Nephron (organoid): ENCODE data around the gene OR10H1.

Experiments
- H3K27ac Mint-ChIP-seq, 3 experiments: 2 replicates each; pipeline ENCODE4 v1.8.0; 2020; ENCODE audit warnings: mixed read lengths in 3 of 3, mild to moderate bottlenecking in 2 of 3, moderate library complexity in 1 of 3
- H3K27me3 Mint-ChIP-seq: 2 replicates; pipeline ENCODE4 v1.8.0; 2021; ENCODE audit warnings: low read depth, mild to moderate bottlenecking, moderate library complexity, mixed read lengths
- H3K36me3 Mint-ChIP-seq: 2 replicates; pipeline ENCODE4 v1.8.0; 2020; ENCODE audit warnings: low read depth, mixed read lengths
- H3K4me1 Mint-ChIP-seq: 2 replicates; pipeline ENCODE4 v1.8.0; 2020; ENCODE audit warnings: mixed read lengths
- H3K4me3 Mint-ChIP-seq, 3 experiments: 2 replicates each; pipeline ENCODE4 v1.8.0; 2020; ENCODE audit warnings: mild to moderate bottlenecking in 3 of 3, mixed read lengths in 3 of 3, moderate library complexity in 2 of 3
- H3K9me3 Mint-ChIP-seq: 2 replicates; pipeline ENCODE4 v1.8.0; 2020; ENCODE audit warnings: mixed read lengths
- TF ChIP-seq, protein P1 (sequence below), 3 experiments: fragments of 200-600 bp; sonication (generic); IDR thresholded peaks; one replicate each; pipeline ENCODE4 v1.5.0; 2021; ENCODE audit warnings: antibody characterized with exemption in 3 of 3; ENCODE audit not compliant: unreplicated experiment in 3 of 3

OR10H1 gene, protein sequence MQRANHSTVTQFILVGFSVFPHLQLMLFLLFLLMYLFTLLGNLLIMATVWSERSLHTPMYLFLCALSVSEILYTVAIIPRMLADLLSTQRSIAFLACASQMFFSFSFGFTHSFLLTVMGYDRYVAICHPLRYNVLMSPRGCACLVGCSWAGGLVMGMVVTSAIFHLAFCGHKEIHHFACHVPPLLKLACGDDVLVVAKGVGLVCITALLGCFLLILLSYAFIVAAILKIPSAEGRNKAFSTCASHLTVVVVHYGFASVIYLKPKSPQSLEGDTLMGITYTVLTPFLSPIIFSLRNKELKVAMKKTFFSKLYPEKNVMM

DNA sequence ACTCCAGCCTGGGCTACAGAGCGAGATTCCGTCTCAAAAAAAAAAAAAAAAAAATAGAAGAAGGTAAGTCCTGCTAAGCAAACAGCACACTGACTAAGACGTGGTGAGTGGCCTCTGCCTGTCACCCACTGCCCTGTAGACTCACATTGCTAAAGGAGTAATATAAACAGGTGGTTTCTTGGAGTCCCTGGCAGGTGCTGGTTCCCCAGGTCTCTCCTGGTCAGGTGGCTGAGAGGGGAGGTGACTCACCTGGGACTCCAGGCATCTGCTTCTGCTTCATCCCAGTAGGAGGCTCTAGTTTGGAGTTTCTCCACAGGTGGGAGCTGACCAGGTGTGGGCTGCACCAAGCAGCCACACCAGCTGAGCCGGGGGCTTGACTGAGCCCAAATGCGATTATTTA, at the start of gene OR10H1:
Gene OR10H1, minus strand, starts transcription at position 359 of the 400 bp plus-strand sequence. CDS start 7,627 bp downstream, outside the sequence.
- H3K9me3 Mint-ChIP-seq: peaks cover 38% of the 10 kb centered on the region
- H3K4me1 Mint-ChIP-seq: no peaks in the 10 kb centered on the region
- H3K36me3 Mint-ChIP-seq: no peaks in the 10 kb centered on the region
- TF ChIP-seq, protein P1, sequence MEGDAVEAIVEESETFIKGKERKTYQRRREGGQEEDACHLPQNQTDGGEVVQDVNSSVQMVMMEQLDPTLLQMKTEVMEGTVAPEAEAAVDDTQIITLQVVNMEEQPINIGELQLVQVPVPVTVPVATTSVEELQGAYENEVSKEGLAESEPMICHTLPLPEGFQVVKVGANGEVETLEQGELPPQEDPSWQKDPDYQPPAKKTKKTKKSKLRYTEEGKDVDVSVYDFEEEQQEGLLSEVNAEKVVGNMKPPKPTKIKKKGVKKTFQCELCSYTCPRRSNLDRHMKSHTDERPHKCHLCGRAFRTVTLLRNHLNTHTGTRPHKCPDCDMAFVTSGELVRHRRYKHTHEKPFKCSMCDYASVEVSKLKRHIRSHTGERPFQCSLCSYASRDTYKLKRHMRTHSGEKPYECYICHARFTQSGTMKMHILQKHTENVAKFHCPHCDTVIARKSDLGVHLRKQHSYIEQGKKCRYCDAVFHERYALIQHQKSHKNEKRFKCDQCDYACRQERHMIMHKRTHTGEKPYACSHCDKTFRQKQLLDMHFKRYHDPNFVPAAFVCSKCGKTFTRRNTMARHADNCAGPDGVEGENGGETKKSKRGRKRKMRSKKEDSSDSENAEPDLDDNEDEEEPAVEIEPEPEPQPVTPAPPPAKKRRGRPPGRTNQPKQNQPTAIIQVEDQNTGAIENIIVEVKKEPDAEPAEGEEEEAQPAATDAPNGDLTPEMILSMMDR (IDR thresholded peaks at IDR 0.05; ENCODE audit: unreplicated experiment in 3 of 3): no peak
- H3K4me3 Mint-ChIP-seq: no peak within 1 kb of the TSS
- no peaks in the 10 kb centered on the region for H3K27me3 Mint-ChIP-seq
- H3K27ac Mint-ChIP-seq: no peak within 1 kb of the TSS

DNA sequence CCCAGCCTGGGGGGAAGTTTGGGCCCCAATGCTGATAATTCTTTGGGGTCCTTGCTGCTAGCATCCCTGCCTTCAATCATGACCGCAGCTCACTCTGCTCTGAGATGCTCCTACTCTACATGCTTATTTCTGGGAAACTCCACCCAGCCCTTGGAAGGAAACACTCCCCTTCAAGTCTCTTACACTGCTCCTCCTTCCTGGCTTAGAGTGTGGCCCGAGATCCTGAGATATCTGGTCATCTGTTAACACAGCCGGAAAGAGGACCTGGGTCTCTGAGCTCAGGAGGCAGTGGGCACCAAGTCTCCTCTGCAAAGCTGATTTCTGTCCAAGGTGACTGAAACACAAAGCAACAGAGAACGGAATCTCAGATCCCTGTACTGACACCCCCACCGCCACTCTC, 49.4 kb upstream of the OR10H1 start:
- no peaks in the 10 kb centered on the region for H3K36me3 Mint-ChIP-seq

DNA sequence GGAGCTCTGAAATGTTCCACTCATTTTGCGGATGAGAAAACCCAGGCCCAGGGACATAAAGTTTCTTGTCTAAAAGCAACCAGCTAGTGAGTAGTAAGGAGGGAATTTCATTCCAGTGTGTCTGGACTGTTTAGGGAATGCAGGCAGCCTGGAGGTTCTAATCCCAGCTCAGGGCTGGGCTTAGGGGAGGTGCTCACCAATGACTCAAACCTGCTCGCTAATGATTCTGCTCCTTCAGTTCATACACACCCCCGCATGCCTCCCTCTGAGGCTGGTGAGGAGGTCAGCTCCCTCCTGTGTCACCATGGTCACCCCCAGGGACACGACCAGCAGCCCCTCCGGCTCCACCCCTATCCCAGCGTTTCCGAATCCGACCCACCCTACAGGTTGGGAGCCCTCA, 47.8 kb upstream of the OR10H1 start:
- TF ChIP-seq, protein P1 (IDR thresholded peaks at IDR 0.05; ENCODE audit: unreplicated experiment in 3 of 3): no peak
- Mint-ChIP-seq H3K4me1 (no peaks in the 10 kb centered on the region), H3K27me3 (no peaks in the 10 kb centered on the region), H3K27ac (no peak overlapping the region), H3K9me3 (peaks cover 35% of the 10 kb centered on the region), H3K4me3 (no peak overlapping the region), H3K36me3 (no peaks in the 10 kb centered on the region)

More for the DNA sequence above, 49.4 kb upstream of the OR10H1 start:
- TF ChIP-seq, protein P1 (IDR thresholded peaks at IDR 0.05; ENCODE audit: unreplicated experiment in 3 of 3): no peak
- no peak overlapping the region for H3K4me3 Mint-ChIP-seq
- no peaks in the 10 kb centered on the region for H3K27me3 Mint-ChIP-seq
- H3K9me3 Mint-ChIP-seq: peaks cover 44% of the 10 kb centered on the region
- H3K4me1 Mint-ChIP-seq: no peaks in the 10 kb centered on the region
- H3K27ac Mint-ChIP-seq: no peak overlapping the region

DNA sequence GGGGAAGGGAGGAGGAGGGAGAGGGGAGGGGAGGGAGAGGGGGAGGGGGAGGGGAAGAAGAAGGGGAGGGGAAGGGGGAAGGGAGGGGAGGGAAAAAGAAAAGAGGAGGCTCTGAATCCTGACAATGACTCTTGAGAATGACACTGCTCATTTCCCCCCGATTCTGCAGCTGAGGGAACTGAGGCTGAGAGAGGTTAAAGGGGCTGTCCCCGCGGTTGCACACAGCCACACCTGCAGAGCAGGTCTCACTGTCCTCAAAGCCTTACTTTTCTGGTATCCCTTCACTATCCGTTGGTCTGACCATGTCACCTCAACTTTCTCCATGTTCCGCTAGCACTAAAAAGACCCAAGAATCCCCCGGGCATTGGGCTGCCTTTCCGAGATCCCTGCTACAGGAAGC, 47.0 kb upstream of the OR10H1 start:
- Mint-ChIP-seq H3K36me3 (no peaks in the 10 kb centered on the region), H3K27me3 (no peaks in the 10 kb centered on the region), H3K9me3 (peaks cover 32% of the 10 kb centered on the region), H3K4me3 (no peak overlapping the region), H3K4me1 (no peaks in the 10 kb centered on the region), H3K27ac (no peak overlapping the region)
- TF ChIP-seq, protein P1 (IDR thresholded peaks at IDR 0.05; ENCODE audit: unreplicated experiment in 3 of 3): no peak

DNA sequence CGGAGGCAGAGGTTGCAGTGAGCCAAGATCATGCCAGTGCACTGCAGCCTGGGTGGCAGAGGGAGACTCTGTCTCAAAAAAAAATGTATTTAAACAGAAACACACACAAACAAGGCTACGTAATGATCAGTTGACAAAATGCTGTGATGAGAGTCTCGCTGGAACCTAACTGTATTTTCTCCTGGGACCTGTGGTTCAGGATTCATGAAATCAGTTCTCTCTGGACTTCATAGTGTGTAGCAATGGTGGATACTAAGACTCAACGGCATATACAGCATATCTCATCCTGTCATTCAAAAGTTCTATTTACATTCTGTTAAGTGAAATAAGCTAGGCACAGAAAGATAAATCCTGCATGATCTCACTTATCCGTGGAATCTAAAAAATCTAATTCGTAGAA, 45.1 kb upstream of the OR10H1 start:
- TF ChIP-seq, protein P1 (IDR thresholded peaks at IDR 0.05; ENCODE audit: unreplicated experiment in 3 of 3): no peak
- Mint-ChIP-seq H3K27me3 (no peaks in the 10 kb centered on the region), H3K36me3 (no peaks in the 10 kb centered on the region), H3K9me3 (peaks cover 33% of the 10 kb centered on the region), H3K27ac (no peak overlapping the region), H3K4me3 (no peak overlapping the region), H3K4me1 (no peaks in the 10 kb centered on the region)

DNA sequence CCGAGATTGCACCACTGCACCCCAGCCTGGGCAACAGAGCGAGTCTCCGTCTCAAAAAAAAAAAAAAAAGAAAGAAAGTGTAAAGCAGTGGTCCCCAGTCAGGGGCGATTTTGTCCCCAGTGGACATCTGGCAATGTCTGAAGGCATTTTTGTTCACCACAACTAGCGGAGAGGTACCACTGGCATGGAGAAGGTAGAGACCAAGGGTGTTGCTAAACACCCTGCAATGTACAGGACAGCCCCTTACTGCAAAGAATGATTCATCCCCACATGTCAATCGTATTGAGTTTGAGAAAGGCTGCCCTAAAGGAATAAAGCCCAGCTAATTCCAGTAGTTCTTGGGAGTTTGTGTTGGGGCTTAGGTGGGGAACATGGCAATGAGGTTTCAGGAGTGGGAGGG, 43.7 kb upstream of the OR10H1 start:
- H3K27me3 Mint-ChIP-seq: no peaks in the 10 kb centered on the region
- H3K4me3 Mint-ChIP-seq: no peak overlapping the region
- H3K36me3 Mint-ChIP-seq: no peaks in the 10 kb centered on the region
- TF ChIP-seq, protein P1 (IDR thresholded peaks at IDR 0.05; ENCODE audit: unreplicated experiment in 3 of 3): no peak
- H3K9me3 Mint-ChIP-seq: peaks cover 32% of the 10 kb centered on the region
- no peak overlapping the region for H3K27ac Mint-ChIP-seq
- H3K4me1 Mint-ChIP-seq: no peaks in the 10 kb centered on the region
